ENCODE results near the gene PIAS4. TPM values are rescaled to one million over a fixed set of nuclear protein-coding genes. Genes with fewer than 3 reads are reported as not detected.
A peak's percentile ranks its signal among the peaks of the same experiment; 100 is the strongest.

The PIAS4 gene
- total RNA-seq, result 26.3 to 29.7 TPM (median 26.7 TPM) in 3 replicates
- long read RNA-seq, transcript PIAS4-201 (11 exons, 3,159 nt), result major isoform, 9 of 12 reads
- long read RNA-seq, partial matches to known transcripts, result 2 of 12 reads
- long read RNA-seq, other reads (novel, unspliced or antisense), result 1 of 12 reads

- no peaks in the 10 kb centered on the region for H3K27me3 Mint-ChIP-seq (ENCODE audit: low read depth)
- H3K9me3 Mint-ChIP-seq (ENCODE audit: low read depth), result no peaks in the 10 kb centered on the region
Measured at GRCh38 chr19:4007021-4007835, at the start of gene PIAS4. TSS of gene PIAS4 (plus strand) at chr19:4007736. CDS start at chr19:4007761, 25 bp downstream.

GRCh38 chr19:3958836-3959765 is 48.4 kb upstream of the PIAS4 start:
- no peak overlapping the region for H3K27ac Mint-ChIP-seq (ENCODE audit: unreplicated experiment)
- peaks cover 3% of the 10 kb centered on the region for H3K4me1 Mint-ChIP-seq (ENCODE audit: low read depth)
- H3K27me3 Mint-ChIP-seq (ENCODE audit: low read depth), result no peaks in the 10 kb centered on the region
- H3K4me3 Mint-ChIP-seq (ENCODE audit: unreplicated experiment), result no peak overlapping the region
- H3K36me3 Mint-ChIP-seq (ENCODE audit: low read depth), result peaks cover 17% of the 10 kb centered on the region
- no peak for DNase-seq (ENCODE audit: low spot score)
- no peak for TF ChIP-seq CTCF (IDR thresholded peaks at IDR 0.05)
- H3K9me3 Mint-ChIP-seq (ENCODE audit: low read depth), result no peaks in the 10 kb centered on the region

More at GRCh38 chr19:4007021-4007835, at the start of gene PIAS4:
- Mint-ChIP-seq H3K4me1 (ENCODE audit: low read depth) (peaks cover 28% of the 10 kb centered on the region), H3K4me3 (ENCODE audit: unreplicated experiment) (peak within 1 kb of the TSS; percentile 80), H3K36me3 (ENCODE audit: low read depth) (no peaks in the 10 kb centered on the region), H3K27ac (ENCODE audit: unreplicated experiment) (peak within 1 kb of the TSS; percentile 59)
- TF ChIP-seq CTCF (IDR thresholded peaks at IDR 0.05), result peak; percentile 34
- DNase-seq (ENCODE audit: low spot score), result peak; percentile 97

GRCh38 chr19:3959766-3960131 is 47.8 kb upstream of the PIAS4 start:
- no peak for DNase-seq (ENCODE audit: low spot score)
- H3K36me3 Mint-ChIP-seq (ENCODE audit: low read depth), result peaks cover 20% of the 10 kb centered on the region
- TF ChIP-seq CTCF (IDR thresholded peaks at IDR 0.05), result no peak
- no peak overlapping the region for H3K4me3 Mint-ChIP-seq (ENCODE audit: unreplicated experiment)
- peaks cover 3% of the 10 kb centered on the region for H3K4me1 Mint-ChIP-seq (ENCODE audit: low read depth)
- H3K27me3 Mint-ChIP-seq (ENCODE audit: low read depth), result no peaks in the 10 kb centered on the region
- H3K27ac Mint-ChIP-seq (ENCODE audit: unreplicated experiment), result no peak overlapping the region
- no peaks in the 10 kb centered on the region for H3K9me3 Mint-ChIP-seq (ENCODE audit: low read depth)

- H3K27ac Mint-ChIP-seq (ENCODE audit: unreplicated experiment), result no peak overlapping the region
- peaks cover 22% of the 10 kb centered on the region for H3K36me3 Mint-ChIP-seq (ENCODE audit: low read depth)
- no peaks in the 10 kb centered on the region for H3K9me3 Mint-ChIP-seq (ENCODE audit: low read depth)
Measured at GRCh38 chr19:3961007-3961406, 46.5 kb upstream of the PIAS4 start.

More at GRCh38 chr19:3961007-3961406, 46.5 kb upstream of the PIAS4 start:
- H3K4me3 Mint-ChIP-seq (ENCODE audit: unreplicated experiment), result no peak overlapping the region
- DNase-seq (ENCODE audit: low spot score), result no peak
- no peaks in the 10 kb centered on the region for H3K27me3 Mint-ChIP-seq (ENCODE audit: low read depth)
- TF ChIP-seq CTCF (IDR thresholded peaks at IDR 0.05), result no peak
- H3K4me1 Mint-ChIP-seq (ENCODE audit: low read depth), result peaks cover 12% of the 10 kb centered on the region

Data from chondrocyte (in vitro differentiated cells).